Stimulated activated CD8-positive, alpha-beta memory T cell treated with anti-CD3 and anti-CD28 coated beads, Interleukin-12 subunit alpha, Interleukin-12 subunit beta, amount 100 ng/mL, for 1 hour (primary cell): ENCODE measurements around the gene SERPINB13.

Experiments
- DNase-seq: peaks from one replicate; pipeline ENCODE4 v3.0.0-alpha.2; 2020; ENCODE audit warnings: low read depth

The SERPINB13 gene, protein sequence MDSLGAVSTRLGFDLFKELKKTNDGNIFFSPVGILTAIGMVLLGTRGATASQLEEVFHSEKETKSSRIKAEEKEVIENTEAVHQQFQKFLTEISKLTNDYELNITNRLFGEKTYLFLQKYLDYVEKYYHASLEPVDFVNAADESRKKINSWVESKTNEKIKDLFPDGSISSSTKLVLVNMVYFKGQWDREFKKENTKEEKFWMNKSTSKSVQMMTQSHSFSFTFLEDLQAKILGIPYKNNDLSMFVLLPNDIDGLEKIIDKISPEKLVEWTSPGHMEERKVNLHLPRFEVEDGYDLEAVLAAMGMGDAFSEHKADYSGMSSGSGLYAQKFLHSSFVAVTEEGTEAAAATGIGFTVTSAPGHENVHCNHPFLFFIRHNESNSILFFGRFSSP

DNA sequence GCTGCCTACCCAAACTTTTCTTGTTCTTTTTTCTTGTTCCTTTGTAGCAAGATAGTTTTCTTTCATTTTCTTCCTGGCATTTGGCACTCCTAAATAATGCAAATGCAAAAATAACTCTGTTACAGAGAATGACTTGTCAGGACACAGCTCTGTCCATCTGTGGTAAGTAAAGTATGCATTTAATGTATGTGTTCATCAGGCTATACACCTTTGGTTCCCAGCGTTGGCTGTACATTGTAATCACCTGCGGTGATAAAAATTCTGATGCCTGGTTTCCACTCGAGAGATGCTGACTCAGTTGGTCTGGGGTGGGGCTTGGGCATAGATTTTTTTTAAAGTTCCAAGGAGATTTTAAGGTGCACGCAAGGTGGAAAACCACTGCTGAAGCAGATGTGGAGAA is at the start of gene SERPINB13:
TSS of gene SERPINB13 (plus strand) at position 378 of the 400 bp plus-strand sequence. CDS start 1,325 bp downstream, outside the sequence.
- no peak for DNase-seq

DNA sequence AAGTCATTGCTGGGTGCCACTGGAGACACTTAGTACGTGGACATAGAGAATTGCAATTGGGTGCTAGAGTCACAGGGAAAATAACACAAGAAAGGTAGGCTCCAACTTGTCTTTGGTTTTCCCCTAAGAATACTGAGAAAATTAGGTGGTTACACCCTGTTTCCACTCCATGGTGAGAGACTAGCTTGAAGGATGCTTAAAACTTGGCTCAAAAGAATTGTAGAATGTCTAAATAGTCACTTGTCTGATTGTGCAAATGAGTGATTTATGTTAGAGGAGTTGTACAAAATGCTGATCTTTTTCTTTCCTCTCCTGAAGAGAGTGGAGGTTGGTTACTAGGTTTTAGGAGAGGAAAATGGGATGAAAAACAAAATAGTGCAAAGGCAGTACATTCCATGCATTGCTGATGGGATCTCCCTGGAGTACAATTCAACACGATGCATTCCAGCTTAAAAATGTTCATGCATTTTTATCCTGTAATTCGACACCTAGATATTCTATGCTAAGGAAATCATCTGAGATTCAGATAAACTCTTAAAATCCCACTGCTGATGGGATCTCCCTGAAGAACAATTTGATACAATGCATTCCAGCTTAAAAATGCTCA is 47.1 kb upstream of the SERPINB13 start:
- DNase-seq, result no peak

DNA sequence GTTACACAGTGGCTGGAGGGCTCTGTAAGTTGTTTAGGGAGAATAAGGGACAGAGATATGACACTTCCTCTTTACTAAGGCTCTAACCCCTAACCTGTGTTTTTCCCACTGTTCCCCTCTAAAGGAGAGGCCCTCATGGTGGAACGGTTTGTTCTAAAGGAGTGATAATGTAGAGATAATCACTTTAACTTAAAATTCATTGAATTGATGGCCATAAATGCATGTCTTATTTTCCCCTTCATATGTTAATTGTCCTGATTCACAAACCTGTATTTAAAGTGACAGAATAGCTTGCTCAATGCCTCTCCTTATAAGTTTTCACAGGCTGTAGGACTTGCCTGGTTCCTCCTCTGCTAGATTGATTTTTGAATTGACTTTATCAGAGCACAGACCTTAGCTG is 45.1 kb upstream of the SERPINB13 start, which contains the start of gene SERPINB12:
TSS of gene SERPINB12 (plus strand) at position 301 of the 400 bp plus-strand sequence. CDS start 13,791 bp downstream, outside the sequence.
- no peak for DNase-seq

DNA sequence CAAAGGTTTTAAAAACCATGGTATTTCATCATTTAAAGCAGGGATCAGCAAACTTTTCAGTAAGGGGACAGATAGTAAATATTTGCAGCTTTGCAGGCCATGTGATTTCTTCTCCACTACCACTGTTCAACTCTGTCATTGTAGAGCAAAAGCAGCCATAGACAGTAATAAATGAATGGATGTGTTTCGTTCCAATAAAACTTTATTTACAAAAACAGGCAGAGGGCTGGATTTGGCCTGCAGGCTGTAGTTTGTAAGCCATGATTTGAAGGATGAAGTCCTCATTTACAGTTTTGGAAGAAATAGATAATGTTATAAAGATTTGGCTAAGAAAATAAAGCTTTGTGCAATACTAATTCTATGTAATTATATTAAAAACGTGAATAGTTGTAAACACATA is 43.1 kb upstream of the SERPINB13 start:
- no peak for DNase-seq

DNA sequence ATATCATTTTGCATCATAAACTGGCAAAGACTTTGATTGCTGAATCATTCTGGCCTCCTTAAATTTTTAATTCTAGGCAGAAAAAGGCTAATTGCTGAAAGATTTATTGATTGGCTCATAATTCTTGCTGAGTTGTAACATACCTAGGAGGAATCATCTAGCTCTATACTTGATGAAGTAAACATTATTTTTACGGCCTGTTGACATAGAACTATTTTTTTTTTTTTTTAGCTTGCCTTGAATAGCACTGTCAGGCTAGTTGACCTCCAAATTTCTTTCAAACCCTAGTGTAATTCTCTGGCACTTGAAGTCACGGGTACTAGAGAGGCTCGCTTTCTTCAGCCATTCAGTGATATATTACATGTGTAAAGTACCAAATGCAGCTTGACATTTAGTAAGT is 42.1 kb upstream of the SERPINB13 start:
- no peak for DNase-seq

DNA sequence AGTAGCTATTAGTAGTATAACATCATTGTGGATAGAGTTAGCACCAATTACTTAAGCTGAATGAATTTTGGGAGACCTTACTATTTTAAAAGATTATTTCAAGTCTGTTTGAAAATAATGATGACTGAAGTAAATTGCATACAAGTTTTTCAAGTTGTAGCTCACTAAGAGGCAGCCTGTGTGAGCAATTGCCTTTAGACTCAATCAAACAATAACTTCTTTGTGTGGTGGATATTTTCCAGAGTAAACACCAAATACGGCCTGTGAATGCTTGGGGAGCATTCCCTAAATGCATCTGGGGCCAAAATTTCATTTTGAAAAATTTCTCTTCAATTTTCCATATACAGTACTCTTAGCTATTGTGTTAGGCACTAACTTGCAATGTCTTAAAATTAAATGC is 37.1 kb upstream of the SERPINB13 start:
- no peak for DNase-seq

DNA sequence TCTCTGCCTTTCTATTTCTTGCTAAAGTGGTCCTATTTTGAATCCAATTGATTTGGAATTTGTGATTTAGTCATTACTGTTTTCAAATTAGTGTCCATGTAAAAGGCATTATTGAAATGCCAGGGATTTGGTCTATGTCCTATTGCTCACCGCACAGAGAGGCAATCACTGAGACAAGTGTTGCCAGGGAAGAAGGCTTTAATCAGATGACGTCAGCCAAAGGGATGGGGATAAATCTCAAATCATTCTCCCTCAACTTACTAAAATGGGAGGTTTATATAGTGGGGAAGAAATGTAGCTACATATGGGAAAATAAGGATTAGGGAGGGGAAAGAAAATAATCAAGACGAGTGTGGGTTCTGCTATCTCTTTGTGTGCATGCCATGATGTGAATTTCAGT is 35.4 kb upstream of the SERPINB13 start:
- DNase-seq, result no peak

DNA sequence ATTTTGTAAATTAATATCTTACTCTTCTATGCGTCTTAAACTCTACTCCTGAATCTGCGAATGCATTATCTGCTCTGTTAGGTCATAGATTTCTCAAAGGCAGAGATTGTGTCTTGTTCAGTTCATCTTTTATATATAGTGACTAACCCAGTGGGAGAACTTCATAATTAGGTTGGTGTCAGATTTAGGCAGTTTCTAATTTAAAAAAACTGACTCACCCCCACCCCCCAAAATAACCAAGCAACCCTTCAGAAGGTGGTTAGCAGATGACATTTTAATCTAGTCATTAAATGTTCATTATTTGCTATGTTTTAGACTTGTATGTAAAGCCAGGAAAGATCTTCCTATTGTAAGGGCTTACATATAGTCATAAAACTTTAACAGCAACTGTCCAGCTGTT is 34.6 kb upstream of the SERPINB13 start:
- DNase-seq, result no peak

DNA sequence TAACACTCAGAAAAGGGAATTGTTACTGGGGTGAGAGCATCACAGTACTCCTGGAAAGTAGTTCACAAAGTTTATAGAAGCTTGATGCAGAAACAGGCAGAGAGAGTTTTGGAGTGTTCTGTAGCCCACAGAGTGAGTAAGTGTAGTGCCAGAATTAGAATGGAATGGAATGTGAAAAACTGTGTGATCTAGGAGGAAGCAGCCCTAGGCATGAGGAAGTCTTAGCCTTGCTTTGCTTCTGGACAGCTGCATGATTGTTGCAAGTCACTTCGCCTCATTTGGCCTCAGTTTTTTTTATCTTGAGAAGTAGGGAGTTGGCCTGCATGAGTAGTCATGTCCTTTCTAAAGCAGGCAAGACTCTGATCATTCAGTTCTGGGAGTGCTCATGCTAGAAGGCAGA is 34.1 kb upstream of the SERPINB13 start:
- no peak for DNase-seq

DNA sequence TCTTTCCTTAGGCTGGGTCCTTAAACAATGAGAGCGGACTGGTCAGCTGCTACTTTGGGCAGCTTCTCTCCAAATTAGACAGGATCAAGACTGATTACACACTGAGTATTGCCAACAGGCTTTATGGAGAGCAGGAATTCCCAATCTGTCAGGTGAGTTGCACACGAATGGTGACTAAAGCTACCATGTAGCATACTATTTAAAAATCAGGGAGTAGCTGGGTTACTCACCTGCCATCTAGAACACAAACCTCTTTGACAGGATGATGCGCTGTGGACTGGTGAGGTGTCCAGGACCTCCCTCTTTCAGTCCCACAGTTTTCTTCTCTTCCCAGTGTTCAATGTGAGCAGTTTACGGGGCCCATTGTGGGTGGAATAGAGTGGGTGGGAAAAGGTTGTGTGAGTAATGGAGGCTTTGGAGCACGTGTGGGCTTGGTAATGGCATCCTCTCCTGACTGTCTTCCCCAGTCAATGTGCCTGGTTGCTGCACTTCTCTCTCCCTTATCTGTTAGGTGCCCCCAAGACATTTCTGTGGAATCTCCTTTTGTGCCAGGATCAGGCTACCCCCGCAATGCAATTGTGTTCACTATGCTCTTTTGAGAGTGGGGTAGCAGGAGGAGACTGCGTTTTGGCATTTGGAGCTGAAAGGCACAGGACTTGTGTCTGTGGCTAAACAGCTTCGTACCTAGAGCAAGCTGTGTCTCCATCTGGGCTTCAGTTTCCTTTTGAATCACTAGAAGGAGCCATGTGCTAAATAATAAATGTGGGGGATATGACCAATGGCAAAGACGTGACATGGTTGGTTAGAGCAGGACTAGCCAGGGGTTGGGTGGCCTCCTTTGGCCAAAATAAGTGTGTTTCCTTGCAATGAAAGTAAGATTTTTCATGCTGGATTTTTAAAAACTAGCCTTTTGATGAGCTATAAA is 27.3 kb upstream of the SERPINB13 start:
- DNase-seq, result no peak

DNA sequence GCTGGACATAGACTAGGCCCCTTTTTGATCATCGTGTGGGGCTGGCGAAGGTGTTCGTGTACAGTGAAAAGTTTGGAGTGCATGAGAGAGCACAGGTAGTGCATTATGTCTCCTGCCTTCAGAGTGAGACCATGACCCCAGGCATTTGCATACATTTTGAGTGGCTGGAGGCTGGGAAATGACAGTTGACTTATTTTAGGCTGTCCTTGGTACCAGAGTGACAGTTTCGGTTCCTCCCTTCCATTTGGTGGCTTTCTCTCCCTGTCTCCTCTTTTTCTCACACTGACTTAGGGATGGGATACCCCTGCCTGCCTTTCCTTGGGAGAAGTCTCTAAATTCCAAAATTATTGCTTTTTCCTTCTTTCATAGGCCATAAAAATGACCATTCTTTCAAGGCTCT is 24.9 kb upstream of the SERPINB13 start:
- DNase-seq, result no peak

DNA sequence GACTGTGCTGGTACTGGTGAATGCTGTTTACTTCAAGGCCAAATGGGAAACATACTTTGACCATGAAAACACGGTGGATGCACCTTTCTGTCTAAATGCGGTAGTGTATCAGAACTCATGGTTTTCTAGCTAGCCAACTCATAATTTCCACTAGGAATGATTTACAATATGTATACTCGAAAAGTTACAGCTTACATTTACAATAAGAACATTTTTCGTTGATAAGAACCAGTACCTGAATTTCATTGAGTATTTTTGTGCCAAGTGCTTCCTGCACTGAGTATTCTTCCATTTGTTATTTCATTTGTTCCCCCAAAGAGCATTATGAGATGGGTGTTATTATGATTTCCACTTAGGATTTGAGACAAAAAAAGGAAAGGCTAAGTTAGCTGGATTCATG is 23.1 kb upstream of the SERPINB13 start:
- DNase-seq, result no peak

DNA sequence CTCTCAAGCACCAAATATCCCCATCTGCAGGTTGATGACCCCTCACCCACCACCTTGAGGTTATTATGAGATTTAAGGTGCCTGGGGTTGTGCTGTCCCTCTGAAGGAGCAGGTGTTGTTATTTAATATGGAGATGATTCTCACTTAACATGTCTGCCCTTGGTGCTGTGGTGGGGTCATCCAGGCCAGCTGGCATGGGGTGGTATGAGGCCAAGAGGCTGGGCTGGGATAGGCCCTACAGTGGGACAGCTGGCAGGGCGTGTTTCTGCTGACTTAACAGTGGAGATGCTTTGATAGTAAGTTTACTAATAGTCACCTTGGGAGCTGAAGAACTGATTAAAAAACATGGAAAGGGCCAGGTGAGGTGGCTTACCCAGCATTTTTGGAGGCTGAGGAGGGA is 22.6 kb upstream of the SERPINB13 start:
- DNase-seq, result no peak

DNA sequence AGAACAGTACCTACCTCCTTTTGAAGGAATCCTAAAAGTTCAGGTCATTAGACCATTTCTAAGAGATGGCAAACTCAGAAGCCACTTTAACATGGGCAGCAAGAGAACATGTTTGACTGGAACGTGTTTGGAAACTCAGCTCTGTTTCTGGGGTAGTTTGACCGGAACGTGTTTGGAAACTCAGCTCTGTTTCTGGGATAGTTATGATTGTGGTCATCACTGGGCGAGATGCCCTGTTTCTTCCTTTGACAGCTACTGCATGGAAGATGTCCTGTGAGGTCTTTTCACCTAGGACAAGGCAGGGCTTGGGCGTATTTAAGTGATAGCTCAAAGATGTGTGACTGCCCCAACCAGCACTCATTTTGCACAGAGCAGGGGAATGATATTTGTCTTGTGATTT is 19.9 kb upstream of the SERPINB13 start:
- no peak for DNase-seq

DNA sequence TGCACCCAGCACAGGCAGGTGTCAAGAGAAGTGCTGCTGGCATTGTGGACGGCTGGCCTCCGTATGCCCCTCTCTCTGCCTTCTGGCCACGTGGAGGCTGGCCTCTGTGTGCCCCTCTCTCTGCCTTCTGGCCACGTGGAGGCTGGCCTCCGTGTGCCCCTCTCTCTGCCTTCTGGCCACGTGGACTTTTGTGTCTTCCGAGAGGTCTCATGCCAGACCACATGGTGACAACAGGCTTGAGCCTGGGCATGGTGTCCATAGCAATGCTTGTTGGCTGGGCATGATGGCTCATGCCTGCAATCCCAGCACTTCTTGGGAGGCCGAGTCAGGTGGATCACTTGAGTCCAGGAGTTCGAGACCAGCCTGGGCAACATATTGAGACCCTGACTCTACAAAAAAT is 19.3 kb upstream of the SERPINB13 start:
- no peak for DNase-seq

DNA sequence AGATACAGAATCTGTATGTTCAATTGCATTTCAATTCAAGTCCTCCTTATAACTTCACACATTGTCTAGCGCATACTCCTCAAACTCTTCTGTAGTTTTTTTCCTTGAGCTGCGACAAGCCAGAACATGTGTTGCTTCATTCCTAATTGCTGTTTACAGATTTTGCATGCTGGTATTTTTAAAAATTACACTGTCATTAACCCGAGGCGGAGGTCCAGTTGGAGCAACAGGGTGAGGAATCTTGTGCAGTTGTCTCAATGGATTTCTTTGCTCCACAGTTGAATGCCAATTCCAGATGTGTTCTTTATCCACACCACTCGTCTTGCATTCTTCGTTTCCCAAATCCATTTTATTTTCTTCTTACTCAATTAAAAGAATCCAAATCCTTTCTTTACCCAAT is 16.4 kb upstream of the SERPINB13 start:
- DNase-seq, result no peak

DNA sequence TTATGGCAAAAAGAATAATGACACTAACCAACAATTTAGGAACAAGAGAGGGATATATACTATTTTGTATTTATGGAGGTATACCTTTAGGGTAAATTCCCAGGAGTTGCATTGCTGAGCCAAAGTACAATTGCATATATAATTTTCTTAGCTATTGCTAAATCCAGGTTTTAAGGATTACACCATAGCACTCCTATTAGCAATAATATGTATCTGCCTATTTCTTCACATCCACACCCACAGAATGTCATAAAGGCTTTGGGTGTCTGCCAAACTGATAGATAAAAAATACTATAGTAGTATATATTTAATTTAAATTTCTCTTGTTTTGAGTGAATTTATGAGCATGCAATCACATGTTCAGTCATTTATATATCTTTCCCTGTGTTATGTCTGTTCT is 11.5 kb upstream of the SERPINB13 start:
- DNase-seq, result no peak

DNA sequence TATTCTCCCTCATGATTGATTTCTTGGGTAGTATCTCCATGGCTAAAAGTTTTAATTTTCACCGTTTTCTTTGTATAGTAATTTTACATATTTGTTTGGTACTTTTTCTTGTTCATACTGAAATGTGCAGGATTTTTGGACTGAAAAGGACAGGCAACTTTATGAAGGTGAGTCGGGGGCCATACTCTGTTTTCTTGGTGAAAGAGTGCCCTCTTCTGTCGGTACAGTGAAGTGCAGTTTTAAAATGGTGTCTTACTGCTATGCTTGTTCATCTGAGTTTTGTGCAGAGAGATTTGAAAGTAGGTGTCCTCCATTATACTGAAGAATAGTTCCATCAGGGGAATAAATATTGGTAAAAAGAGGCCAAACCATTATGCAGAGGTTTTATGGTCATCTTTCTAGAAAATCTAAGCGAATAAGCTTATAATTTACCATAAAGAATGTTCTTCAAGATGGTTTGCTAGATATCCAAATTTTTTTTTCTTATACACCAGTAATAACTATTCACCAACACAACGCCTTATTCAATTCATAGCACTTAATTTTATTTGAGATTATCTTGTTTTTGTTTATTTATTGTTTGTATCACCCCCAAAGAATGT is 8.7 kb upstream of the SERPINB13 start:
- DNase-seq, result no peak

DNA sequence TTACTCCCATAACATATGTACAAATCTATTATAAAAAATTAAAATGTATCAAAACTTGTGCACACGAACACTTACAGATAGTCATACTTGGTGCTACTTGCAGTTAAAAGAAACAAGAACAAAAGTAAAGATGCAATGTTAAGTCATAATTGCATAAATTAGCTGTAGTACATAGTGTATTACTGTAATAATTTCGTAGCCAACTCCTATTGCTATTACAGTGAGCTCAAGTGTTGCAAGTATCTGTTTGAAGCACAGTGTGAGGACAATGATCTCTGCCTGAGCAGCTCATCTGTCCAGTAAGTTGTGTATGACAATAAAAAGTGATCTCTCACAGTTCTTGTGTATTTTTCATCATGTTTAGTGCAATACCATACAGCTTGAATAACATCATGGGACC is 7.5 kb upstream of the SERPINB13 start:
- DNase-seq, result no peak

DNA sequence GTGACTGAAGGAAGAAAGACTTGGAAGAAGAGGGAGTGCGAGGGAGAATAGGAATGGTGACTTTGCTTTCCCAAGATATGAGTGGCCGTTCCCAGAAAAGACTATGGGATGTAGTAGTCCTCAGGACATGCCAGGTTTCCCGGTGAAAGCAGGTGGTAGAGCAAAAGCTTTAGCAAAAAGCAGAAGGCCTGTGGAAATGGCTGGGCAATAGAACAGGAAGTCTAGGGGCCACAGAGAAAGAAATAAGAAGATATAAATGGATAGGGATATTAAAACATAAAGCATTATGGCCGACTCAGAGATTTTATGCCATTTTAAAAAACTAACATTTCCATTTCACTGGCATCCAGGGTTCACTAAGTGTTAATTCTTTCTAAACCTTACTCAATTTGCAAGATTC is 1.2 kb upstream of the SERPINB13 start:
- DNase-seq, result no peak

DNA sequence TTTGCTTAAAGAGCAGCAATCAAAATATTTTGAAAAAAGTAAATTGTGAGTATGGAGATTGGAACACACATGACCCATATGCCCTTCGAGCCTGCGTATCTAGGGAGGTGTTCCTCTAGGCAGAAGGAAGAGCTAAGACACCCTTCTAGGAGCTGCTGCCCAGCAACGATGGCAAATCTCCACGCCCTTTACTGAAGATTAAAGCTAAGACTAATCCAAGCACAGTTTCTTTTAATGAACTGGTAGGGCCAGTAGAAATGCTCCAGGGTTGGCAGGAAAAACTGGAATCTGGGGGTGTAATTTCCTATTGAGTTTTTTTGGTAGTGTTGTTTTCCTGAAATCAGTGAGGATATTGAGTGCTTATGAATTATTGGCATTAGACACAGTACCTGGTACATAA is 712 bp upstream of the SERPINB13 start:
- DNase-seq, result no peak

DNA sequence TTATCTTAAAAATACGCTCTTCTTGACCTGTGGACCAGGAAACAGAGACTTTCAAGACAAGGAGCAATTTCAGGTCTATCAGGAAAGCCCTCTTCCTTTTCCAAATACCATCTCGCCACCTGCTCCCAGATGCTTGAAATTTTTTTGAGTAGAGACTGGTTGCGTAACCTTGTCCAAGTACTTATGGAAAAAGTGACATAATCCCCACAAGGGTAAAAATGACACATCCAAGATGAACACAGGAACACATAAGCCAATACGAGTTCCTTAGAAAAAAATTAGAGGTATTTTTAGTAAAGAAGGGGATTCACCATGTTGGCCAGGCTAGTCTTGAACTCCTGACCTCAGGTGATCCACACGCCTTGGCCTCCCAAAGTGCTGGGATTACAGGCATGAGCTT is 1.8 kb downstream of the SERPINB13 start:
- DNase-seq, result no peak
